ENCODE results near the gene XRCC6. TPM values are rescaled to one million over a fixed set of nuclear protein-coding genes. Genes with fewer than 3 reads are reported as not detected.
A peak's percentile ranks its signal among the peaks of the same experiment; 100 is the strongest.
"Not testable (repeated sequence)": the region's sequence is repeated elsewhere in the genome, so short reads cannot be mapped to it uniquely, and the experiment has no call there.

Gene XRCC6
- total and polyA plus RNA-seq, 2 experiments from 2014 or later = 250 to 423 TPM

GRCh38 chr22:41636467-41636866 lies 15.4 kb downstream of the XRCC6 start:
- H3K4me3 ChIP-seq = no peak overlapping the region
- no peak overlapping the region for H3K27ac ChIP-seq
- H3K4me1 ChIP-seq (ENCODE audit: low read depth) = no peaks in the 10 kb centered on the region
- peak in 1 of 2 donors; percentile 7 for DNase-seq (ENCODE audit: low read depth in 1 of 2, low spot score in 1 of 2)
- H3K36me3 ChIP-seq = peaks cover 62% of the 10 kb centered on the region
- H3K27me3 ChIP-seq = no peaks in the 10 kb centered on the region
- TF ChIP-seq CTCF (IDR thresholded peaks at IDR 0.05; ENCODE audit: low read depth, low read length) = no peak
- H3K9me3 ChIP-seq (ENCODE audit: low read depth) = no peaks in the 10 kb centered on the region

- H3K27ac ChIP-seq; DNase-seq (ENCODE audit: low read depth in 1 of 2, low spot score in 1 of 2); H3K4me1 ChIP-seq (ENCODE audit: low read depth); H3K4me3 ChIP-seq; H3K9me3 ChIP-seq (ENCODE audit: low read depth); H3K27me3 ChIP-seq: not testable (repeated sequence)
- peaks cover 69% of the 10 kb centered on the region for H3K36me3 ChIP-seq
Measured at GRCh38 chr22:41637623-41638022, 16.5 kb downstream of the XRCC6 start.

GRCh38 chr22:41638124-41638523 lies 17.0 kb downstream of the XRCC6 start:
- Histone ChIP-seq H3K36me3 (peaks cover 74% of the 10 kb centered on the region), H3K4me3 (no peak overlapping the region), H3K9me3 (ENCODE audit: low read depth) (no peaks in the 10 kb centered on the region), H3K27ac (peak overlapping the region; percentile 39), H3K4me1 (ENCODE audit: low read depth) (no peaks in the 10 kb centered on the region), H3K27me3 (no peaks in the 10 kb centered on the region)
- TF ChIP-seq CTCF (IDR thresholded peaks at IDR 0.05; ENCODE audit: low read depth, low read length) = no peak
- no peak for DNase-seq (ENCODE audit: low read depth in 1 of 2, low spot score in 1 of 2)

GRCh38 chr22:41638748-41639147 lies 17.7 kb downstream of the XRCC6 start:
- Histone ChIP-seq H3K4me1 (ENCODE audit: low read depth) (no peaks in the 10 kb centered on the region), H3K27ac (no peak overlapping the region), H3K27me3 (no peaks in the 10 kb centered on the region), H3K4me3 (no peak overlapping the region), H3K36me3 (peaks cover 74% of the 10 kb centered on the region), H3K9me3 (ENCODE audit: low read depth) (no peaks in the 10 kb centered on the region)
- TF ChIP-seq CTCF (IDR thresholded peaks at IDR 0.05; ENCODE audit: low read depth, low read length) = no peak
- DNase-seq (ENCODE audit: low read depth in 1 of 2, low spot score in 1 of 2) = no peak

GRCh38 chr22:41641854-41642253 lies 20.8 kb downstream of the XRCC6 start:
- H3K9me3 ChIP-seq (ENCODE audit: low read depth) = no peaks in the 10 kb centered on the region
- no peak overlapping the region for H3K27ac ChIP-seq
- peaks cover 69% of the 10 kb centered on the region for H3K36me3 ChIP-seq
- no peaks in the 10 kb centered on the region for H3K4me1 ChIP-seq (ENCODE audit: low read depth)
- H3K4me3 ChIP-seq = no peak overlapping the region
- TF ChIP-seq CTCF (IDR thresholded peaks at IDR 0.05; ENCODE audit: low read depth, low read length) = no peak
- no peaks in the 10 kb centered on the region for H3K27me3 ChIP-seq
- DNase-seq (ENCODE audit: low read depth in 1 of 2, low spot score in 1 of 2) = no peak

- Histone ChIP-seq H3K9me3 (ENCODE audit: low read depth) (no peaks in the 10 kb centered on the region), H3K36me3 (peaks cover 69% of the 10 kb centered on the region), H3K4me3 (no peak overlapping the region), H3K27me3 (no peaks in the 10 kb centered on the region), H3K4me1 (ENCODE audit: low read depth) (no peaks in the 10 kb centered on the region), H3K27ac (no peak overlapping the region)
- TF ChIP-seq CTCF (IDR thresholded peaks at IDR 0.05; ENCODE audit: low read depth, low read length) = no peak
- DNase-seq (ENCODE audit: low read depth in 1 of 2, low spot score in 1 of 2) = no peak
Measured at GRCh38 chr22:41642331-41643110, 21.4 kb downstream of the XRCC6 start.
